ENCODE results near the gene FAP.

FAP gene

DNA sequence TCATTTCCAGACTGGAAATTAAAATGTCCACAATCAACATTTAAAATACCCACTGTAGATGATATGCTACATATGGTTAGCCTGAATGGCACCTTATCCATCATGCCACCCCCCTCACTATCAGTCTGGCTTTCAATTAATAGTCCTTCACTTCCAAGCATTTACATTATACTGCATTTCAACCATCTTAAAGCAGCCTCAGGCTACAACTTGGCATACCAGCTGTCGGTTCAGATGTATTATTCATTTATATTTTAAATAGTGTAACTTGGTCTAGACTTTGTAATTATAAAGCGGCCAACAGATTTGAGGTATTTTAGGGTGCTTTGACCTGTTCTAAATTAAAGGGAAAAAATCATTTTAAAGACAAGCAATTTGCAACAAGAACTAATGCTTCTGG, 93.8 kb downstream of the FAP start:
- ATAC-seq = no peak
- TF ChIP-seq, protein P1, sequence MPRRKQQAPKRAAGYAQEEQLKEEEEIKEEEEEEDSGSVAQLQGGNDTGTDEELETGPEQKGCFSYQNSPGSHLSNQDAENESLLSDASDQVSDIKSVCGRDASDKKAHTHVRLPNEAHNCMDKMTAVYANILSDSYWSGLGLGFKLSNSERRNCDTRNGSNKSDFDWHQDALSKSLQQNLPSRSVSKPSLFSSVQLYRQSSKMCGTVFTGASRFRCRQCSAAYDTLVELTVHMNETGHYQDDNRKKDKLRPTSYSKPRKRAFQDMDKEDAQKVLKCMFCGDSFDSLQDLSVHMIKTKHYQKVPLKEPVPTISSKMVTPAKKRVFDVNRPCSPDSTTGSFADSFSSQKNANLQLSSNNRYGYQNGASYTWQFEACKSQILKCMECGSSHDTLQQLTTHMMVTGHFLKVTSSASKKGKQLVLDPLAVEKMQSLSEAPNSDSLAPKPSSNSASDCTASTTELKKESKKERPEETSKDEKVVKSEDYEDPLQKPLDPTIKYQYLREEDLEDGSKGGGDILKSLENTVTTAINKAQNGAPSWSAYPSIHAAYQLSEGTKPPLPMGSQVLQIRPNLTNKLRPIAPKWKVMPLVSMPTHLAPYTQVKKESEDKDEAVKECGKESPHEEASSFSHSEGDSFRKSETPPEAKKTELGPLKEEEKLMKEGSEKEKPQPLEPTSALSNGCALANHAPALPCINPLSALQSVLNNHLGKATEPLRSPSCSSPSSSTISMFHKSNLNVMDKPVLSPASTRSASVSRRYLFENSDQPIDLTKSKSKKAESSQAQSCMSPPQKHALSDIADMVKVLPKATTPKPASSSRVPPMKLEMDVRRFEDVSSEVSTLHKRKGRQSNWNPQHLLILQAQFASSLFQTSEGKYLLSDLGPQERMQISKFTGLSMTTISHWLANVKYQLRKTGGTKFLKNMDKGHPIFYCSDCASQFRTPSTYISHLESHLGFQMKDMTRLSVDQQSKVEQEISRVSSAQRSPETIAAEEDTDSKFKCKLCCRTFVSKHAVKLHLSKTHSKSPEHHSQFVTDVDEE (CRISPR knock-in tag; IDR thresholded peaks at IDR 0.05) = no peak
- TF ChIP-seq, protein P2, sequence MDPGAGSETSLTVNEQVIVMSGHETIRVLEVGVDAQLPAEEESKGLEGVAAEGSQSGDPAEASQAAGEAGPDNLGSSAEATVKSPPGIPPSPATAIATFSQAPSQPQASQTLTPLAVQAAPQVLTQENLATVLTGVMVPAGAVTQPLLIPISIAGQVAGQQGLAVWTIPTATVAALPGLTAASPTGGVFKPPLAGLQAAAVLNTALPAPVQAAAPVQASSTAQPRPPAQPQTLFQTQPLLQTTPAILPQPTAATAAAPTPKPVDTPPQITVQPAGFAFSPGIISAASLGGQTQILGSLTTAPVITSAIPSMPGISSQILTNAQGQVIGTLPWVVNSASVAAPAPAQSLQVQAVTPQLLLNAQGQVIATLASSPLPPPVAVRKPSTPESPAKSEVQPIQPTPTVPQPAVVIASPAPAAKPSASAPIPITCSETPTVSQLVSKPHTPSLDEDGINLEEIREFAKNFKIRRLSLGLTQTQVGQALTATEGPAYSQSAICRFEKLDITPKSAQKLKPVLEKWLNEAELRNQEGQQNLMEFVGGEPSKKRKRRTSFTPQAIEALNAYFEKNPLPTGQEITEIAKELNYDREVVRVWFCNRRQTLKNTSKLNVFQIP (CRISPR knock-in tag; IDR thresholded peaks at IDR 0.05; ENCODE audit: borderline replicate concordance, low read depth) = no peak
- TF ChIP-seq RARB (CRISPR knock-in tag; IDR thresholded peaks at IDR 0.05) (no peak), ZFP30 (CRISPR knock-in tag; IDR thresholded peaks at IDR 0.05) (no peak), ZNF565 (CRISPR knock-in tag; conservative IDR thresholded peaks at IDR 0.05; ENCODE audit: low read depth) (no peak), ARNTL (CRISPR knock-in tag; IDR thresholded peaks at IDR 0.05; ENCODE audit: borderline replicate concordance, low read depth) (no peak), CSDC2 (CRISPR knock-in tag; IDR thresholded peaks at IDR 0.05) (no peak), ZNF8 (CRISPR knock-in tag; IDR thresholded peaks at IDR 0.05) (no peak), PPARA (CRISPR knock-in tag; IDR thresholded peaks at IDR 0.05; ENCODE audit: borderline replicate concordance) (no peak), ZC3H10 (CRISPR knock-in tag; IDR thresholded peaks at IDR 0.05) (no peak), GLIS3 (CRISPR knock-in tag; IDR thresholded peaks at IDR 0.05) (no peak), SNAI2 (CRISPR knock-in tag; IDR thresholded peaks at IDR 0.05) (no peak), TCF4 (CRISPR knock-in tag; IDR thresholded peaks at IDR 0.05; ENCODE audit: borderline replicate concordance) (no peak)
- TF ChIP-seq, protein P3, sequence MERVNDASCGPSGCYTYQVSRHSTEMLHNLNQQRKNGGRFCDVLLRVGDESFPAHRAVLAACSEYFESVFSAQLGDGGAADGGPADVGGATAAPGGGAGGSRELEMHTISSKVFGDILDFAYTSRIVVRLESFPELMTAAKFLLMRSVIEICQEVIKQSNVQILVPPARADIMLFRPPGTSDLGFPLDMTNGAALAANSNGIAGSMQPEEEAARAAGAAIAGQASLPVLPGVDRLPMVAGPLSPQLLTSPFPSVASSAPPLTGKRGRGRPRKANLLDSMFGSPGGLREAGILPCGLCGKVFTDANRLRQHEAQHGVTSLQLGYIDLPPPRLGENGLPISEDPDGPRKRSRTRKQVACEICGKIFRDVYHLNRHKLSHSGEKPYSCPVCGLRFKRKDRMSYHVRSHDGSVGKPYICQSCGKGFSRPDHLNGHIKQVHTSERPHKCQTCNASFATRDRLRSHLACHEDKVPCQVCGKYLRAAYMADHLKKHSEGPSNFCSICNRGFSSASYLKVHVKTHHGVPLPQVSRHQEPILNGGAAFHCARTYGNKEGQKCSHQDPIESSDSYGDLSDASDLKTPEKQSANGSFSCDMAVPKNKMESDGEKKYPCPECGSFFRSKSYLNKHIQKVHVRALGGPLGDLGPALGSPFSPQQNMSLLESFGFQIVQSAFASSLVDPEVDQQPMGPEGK (CRISPR knock-in tag; IDR thresholded peaks at IDR 0.05; ENCODE audit: borderline replicate concordance) = no peak

DNA sequence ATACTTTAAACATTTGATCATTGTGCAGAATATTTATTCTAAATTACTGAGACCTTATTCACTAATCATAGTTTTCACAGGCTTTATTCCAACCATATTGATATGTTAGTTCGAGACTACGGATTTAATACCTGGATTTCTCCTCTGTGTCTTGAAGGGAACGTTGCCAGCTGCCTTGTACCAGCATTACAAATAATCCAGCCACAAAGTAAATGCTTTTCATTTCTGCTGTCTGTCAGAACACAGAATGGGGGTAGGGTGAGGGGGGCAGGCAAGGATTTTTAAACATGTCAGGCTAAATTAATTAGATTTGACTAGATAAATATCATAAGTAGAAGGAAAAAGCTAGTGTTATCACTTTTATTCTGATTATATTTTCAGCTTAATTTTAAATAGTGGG, 94.3 kb downstream of the FAP start:
- TF ChIP-seq SNAI2 (CRISPR knock-in tag; IDR thresholded peaks at IDR 0.05) (no peak), ARNTL (CRISPR knock-in tag; IDR thresholded peaks at IDR 0.05; ENCODE audit: borderline replicate concordance, low read depth) (no peak), OSR1 (CRISPR knock-in tag; IDR thresholded peaks at IDR 0.05) (no peak), ESRRG (CRISPR knock-in tag; IDR thresholded peaks at IDR 0.05) (no peak), RARB (CRISPR knock-in tag; IDR thresholded peaks at IDR 0.05) (no peak), TOX (CRISPR knock-in tag; IDR thresholded peaks at IDR 0.05; ENCODE audit: borderline replicate concordance) (no peak), TCF4 (CRISPR knock-in tag; IDR thresholded peaks at IDR 0.05; ENCODE audit: borderline replicate concordance) (no peak)
- TF ChIP-seq, protein P4, sequence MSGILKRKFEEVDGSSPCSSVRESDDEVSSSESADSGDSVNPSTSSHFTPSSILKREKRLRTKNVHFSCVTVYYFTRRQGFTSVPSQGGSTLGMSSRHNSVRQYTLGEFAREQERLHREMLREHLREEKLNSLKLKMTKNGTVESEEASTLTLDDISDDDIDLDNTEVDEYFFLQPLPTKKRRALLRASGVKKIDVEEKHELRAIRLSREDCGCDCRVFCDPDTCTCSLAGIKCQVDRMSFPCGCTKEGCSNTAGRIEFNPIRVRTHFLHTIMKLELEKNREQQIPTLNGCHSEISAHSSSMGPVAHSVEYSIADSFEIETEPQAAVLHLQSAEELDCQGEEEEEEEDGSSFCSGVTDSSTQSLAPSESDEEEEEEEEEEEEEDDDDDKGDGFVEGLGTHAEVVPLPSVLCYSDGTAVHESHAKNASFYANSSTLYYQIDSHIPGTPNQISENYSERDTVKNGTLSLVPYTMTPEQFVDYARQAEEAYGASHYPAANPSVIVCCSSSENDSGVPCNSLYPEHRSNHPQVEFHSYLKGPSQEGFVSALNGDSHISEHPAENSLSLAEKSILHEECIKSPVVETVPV (CRISPR knock-in tag; IDR thresholded peaks at IDR 0.05) = no peak
- TF ChIP-seq, protein P3 (CRISPR knock-in tag; IDR thresholded peaks at IDR 0.05; ENCODE audit: borderline replicate concordance) = no peak
- TF ChIP-seq, protein P1 (CRISPR knock-in tag; IDR thresholded peaks at IDR 0.05) = no peak

More for the DNA sequence above, 94.3 kb downstream of the FAP start:
- no peak for ATAC-seq

All from SK-N-SH treated with all-trans-retinoic acid at 6 μM for 48 hours (cell line).